Heart left ventricle (tissue), 13 donors: ENCODE results near the gene PTGIS.

Experiments
- CTCF ChIP-seq, 12 donors: fragments of 200-600 bp; sonication (generic) in 4 of 12; IDR thresholded peaks; one replicate each; pipeline versions ENCODE4 v1.5.0 to v1.8.0; 2018 to 2022; ENCODE audit warnings: antibody characterized with exemption in 12 of 12, mild to moderate bottlenecking in 5 of 12
- POLR2A ChIP-seq, 2 donors: fragments of 450-650 bp; IDR thresholded peaks; one replicate each; pipeline ENCODE4 v1.6.1; 2017; ENCODE audit warnings: antibody characterized with exemption in 2 of 2, mild to moderate bottlenecking in 2 of 2, moderate library complexity in 2 of 2
- donor health status: ischemic (EF 13 %, LVEDD 7.1; RV severe dilation, severe dysfunction).
- donor health status: DM: no; HTN: yes; CAD: no.
- donor health status: DM: no; HTN: no; CAD: no.
- donor health status: ischemic (EF 25% LVEDD 6.9; RV normal size, moderate dysfunction).
- donor health status: ischemic (EF 25% LVEDD 5.7; RV mildly dilated, moderate dysfunction).
- donor health status: ischemic (EF 35%, LVEDD 5.7; RV mildly dilated, moderate dysfunction).
- donor health status: nonischemic (EF 11% LVEDD 7.7; RV severe dilation, severe dysfunction).
- donor health status: DM: yes; HTN: yes; CAD: no.
- donor health status: PGD.
- donor health status: ischemic (EF 29% LVEDD 5.4; RV normal size, mild dysfunction).
- donor health status: nonischemic (EF 23%, LVEDD 6.1; RV moderate dilation, normal function).

DNA sequence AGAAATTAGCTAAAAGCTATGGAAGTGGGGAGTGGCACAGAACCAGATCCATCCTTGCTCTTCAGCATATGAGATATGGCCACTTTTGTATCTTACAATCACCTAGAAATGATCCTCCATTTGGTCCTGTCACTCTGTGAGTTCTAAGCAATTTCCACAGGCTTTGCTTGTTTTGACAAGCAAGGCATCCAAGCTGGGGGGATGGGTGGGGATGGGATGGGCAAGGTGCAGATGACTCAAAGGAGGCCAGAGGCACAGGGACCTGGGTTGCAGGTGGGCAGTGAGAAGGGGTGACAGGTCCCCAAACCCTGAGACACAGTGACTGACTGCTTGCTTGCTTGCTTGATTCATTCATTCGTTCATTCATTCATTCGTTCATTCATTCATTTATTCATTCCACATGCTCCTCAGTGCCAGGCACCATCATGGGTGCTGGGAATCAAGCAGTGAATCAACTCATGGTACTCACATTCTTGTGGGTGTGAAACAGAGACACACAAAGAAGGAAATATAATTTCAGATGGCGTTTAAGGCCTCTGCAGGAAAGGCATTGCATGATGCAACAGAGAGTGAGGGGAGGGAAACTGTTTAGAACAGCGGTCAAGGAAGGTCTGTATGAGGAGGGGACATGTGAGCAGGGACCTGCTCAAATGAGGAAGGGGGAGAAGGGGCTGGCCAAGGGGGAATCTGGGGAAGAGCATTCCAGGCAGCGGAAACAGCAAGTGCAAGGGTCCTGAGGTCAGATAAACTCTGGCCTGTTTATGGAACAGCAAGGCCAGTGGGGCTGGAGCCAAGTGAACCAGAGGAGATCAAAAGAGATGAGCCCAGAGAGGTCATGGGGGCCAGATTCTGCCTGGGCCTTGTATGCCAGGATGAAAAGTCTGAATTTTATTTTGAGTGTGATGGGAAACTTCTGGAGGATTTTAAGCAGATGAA is 88.9 kb downstream of the PTGIS start:
- TF ChIP-seq CTCF (IDR thresholded peaks at IDR 0.05) (no peak), POLR2A (IDR thresholded peaks at IDR 0.05) (no peak)
